Fibroblast of mammary gland (primary cell): Measurements from ENCODE around the gene PSIP1.
"Not testable (repeated sequence)": the region's sequence is repeated elsewhere in the genome, so short reads cannot be mapped to it uniquely, and the experiment has no call there.

ENCODE experiments used
- DNase-seq: peaks from one replicate; pipeline ENCODE4 v3.0.0-alpha.2; 2010; ENCODE audit warnings: low read depth
- H3K4me3 ChIP-seq: 2 replicates; pipeline ENCODE4 v1.5.1; 2011; ENCODE audit warnings: low read depth, mild to moderate bottlenecking, low read length, moderate library complexity; ENCODE audit not compliant: control insufficient read depth
- TF ChIP-seq, protein P1 (sequence below): conservative IDR thresholded peaks from 2 replicates; pipeline ENCODE4 v1.5.1; 2011; ENCODE audit warnings: low read depth, low read length, inconsistent platforms; ENCODE audit not compliant: control insufficient read depth, insufficient read depth

PSIP1 gene

DNA sequence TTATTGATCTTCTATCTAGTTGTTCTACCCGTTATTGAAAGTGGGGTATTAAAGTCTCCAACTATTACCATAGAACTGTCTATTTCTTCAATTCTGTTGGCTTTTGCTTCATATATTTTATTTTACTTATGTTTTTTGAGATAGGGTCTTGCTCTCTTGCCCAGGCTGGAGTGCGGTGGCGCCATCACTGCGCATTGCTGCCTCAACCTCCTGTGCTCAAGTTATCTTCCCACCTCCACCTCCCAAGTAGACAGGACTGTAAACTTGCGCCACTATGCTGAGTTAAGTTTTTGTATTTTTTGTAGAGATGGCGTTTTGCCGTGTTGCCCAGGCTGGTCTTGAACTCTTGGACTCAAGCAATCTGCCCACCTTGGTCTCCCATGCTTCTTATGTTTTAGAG is 71.9 kb downstream of the PSIP1 start:
- TF ChIP-seq, protein P1, sequence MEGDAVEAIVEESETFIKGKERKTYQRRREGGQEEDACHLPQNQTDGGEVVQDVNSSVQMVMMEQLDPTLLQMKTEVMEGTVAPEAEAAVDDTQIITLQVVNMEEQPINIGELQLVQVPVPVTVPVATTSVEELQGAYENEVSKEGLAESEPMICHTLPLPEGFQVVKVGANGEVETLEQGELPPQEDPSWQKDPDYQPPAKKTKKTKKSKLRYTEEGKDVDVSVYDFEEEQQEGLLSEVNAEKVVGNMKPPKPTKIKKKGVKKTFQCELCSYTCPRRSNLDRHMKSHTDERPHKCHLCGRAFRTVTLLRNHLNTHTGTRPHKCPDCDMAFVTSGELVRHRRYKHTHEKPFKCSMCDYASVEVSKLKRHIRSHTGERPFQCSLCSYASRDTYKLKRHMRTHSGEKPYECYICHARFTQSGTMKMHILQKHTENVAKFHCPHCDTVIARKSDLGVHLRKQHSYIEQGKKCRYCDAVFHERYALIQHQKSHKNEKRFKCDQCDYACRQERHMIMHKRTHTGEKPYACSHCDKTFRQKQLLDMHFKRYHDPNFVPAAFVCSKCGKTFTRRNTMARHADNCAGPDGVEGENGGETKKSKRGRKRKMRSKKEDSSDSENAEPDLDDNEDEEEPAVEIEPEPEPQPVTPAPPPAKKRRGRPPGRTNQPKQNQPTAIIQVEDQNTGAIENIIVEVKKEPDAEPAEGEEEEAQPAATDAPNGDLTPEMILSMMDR, result no peak
- no peak overlapping the region for H3K4me3 ChIP-seq
- no peak for DNase-seq

DNA sequence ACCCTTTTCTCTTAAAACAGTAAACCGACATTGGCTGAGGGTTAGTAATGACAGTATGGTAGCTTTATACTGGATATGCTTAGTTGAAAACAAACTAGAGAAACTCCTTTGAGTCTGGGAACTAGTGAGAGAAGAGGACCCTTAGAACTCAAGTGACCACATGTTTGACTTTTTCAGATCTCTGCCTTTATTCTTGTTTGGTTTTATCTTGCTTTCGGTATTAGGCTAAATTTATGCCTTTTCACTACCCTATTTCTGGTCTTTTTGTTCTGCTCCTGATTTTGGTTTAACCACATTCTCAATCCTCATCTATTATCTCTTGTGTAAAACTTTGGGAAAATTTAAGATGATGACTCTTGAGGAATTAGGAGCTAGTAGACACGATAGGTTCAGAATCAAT is 77.1 kb downstream of the PSIP1 start:
- DNase-seq, result no peak
- H3K4me3 ChIP-seq, result no peak overlapping the region
- TF ChIP-seq, protein P1, result no peak

- DNase-seq, result no peak
Measured at GRCh38 chr9:15433191-15433590, 77.6 kb downstream of the PSIP1 start.

GRCh38 chr9:15430920-15431844 is 79.6 kb downstream of the PSIP1 start:
- no peak for DNase-seq
- TF ChIP-seq, protein P1, result no peak
- H3K4me3 ChIP-seq, result no peak overlapping the region

More at GRCh38 chr9:15433191-15433590, 77.6 kb downstream of the PSIP1 start:
- TF ChIP-seq, protein P1, result no peak
- H3K4me3 ChIP-seq, result no peak overlapping the region

DNA sequence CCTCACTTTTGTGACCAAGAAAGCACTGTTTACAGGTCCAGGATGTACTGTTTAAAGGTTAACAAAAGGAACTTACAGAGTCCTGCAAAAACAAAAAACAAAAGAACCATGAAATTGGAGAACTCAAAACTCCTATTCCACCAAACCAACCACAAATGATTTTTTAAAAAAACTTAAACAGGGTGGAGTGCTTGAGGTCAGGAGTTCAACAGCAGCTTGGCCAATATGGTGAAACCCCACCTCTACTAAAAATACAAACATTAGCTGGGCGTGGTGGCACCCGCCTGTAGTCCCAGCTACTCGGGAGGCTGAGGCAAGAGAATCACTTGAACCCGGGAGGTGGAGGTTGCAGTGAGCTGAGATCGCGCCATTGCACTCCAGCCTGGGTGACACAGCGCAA is 83.1 kb downstream of the PSIP1 start:
- not testable (repeated sequence) for H3K4me3 ChIP-seq, DNase-seq

DNA sequence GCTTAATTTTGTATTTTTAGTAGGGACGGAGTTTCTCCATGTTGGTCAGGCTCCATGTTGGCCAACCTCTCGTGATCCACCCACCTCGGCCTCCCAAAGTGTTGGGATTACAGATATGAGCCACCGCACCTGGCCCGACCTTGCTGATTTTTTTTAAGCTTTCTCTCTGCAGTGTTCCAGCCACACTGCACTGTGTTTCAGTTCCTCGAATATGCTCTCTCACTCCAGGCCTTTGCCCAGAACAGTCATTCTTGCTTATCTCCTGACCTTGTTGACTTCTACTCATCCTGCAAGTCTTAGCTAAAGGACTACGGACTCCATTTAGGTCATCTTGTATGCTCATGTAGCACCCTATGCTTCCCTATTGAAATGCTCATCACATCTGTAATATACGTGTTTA is 84.8 kb downstream of the PSIP1 start:
- H3K4me3 ChIP-seq, result no peak overlapping the region
- TF ChIP-seq, protein P1, result no peak
- no peak for DNase-seq

GRCh38 chr9:15423231-15423985 is 87.4 kb downstream of the PSIP1 start:
- TF ChIP-seq, protein P1, result peak; percentile 25
- peak; percentile 46 for DNase-seq
- H3K4me3 ChIP-seq, result peak overlapping the region; percentile 98
